ENCODE results near the gene BPIFB4.

- no peak for TF ChIP-seq NFIC (IDR thresholded peaks at IDR 0.05; ENCODE audit: borderline replicate concordance)
- TF ChIP-seq CTCF (IDR thresholded peaks at IDR 0.05), result no peak
- TF ChIP-seq REST (IDR thresholded peaks at IDR 0.05; ENCODE audit: low read depth, low read length), result no peak
- TF ChIP-seq JUND (IDR thresholded peaks at IDR 0.05), result no peak
- TF ChIP-seq SIN3A (IDR thresholded peaks at IDR 0.05; ENCODE audit: borderline replicate concordance, low read depth, low read length), result no peak
These were observed 40.6 kb downstream of the BPIFB4 start for GRCh38 chr20:33119725-33120720.
